ENCODE data around the gene FCRL3. TPM values are rescaled to one million over a fixed set of nuclear protein-coding genes. Genes with fewer than 3 reads are reported as not detected.

Gene FCRL3
- total and polyA plus RNA-seq, 2 of the 13 experiments (the other 11 are each of a cell fraction or from before 2014, with no cell fraction given) = not detected

DNA sequence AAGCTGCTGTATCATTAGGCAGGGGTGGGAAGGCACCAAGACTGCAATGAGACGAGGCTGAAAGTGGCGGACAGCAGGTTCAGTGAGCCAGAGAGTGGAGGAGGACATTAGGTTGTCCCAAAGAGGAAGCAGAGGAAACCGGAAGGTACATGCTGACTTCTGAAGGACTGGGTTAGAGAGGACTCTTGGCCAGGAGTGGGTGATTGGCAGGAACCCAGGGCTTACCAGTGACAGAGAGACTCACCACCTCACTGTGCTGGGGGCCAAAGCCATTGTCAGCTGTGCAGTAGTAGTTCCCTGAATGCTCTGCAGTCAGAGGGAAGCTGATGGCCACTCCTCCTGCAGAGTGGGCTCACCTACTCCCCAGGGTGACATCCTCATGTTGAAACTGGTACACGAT lies 60.8 kb downstream of the FCRL3 start (continued):
- TF ChIP-seq ZNF318 (CRISPR knock-in tag; IDR thresholded peaks at IDR 0.05) (no peak), ZNF788 (CRISPR knock-in tag; IDR thresholded peaks at IDR 0.05; ENCODE audit: borderline replicate concordance) (no peak), HMGXB3 (CRISPR knock-in tag; IDR thresholded peaks at IDR 0.05; ENCODE audit: borderline replicate concordance) (no peak), SMAD1 (CRISPR knock-in tag; IDR thresholded peaks at IDR 0.05; ENCODE audit: borderline replicate concordance, low read depth) (no peak), ZNF501 (CRISPR knock-in tag; IDR thresholded peaks at IDR 0.05) (no peak), ZNF800 (CRISPR knock-in tag; IDR thresholded peaks at IDR 0.05) (no peak), GTF3A (CRISPR knock-in tag; conservative IDR thresholded peaks at IDR 0.05) (no peak), SALL1 (CRISPR knock-in tag; IDR thresholded peaks at IDR 0.05) (no peak)
- TF ChIP-seq, protein P1, sequence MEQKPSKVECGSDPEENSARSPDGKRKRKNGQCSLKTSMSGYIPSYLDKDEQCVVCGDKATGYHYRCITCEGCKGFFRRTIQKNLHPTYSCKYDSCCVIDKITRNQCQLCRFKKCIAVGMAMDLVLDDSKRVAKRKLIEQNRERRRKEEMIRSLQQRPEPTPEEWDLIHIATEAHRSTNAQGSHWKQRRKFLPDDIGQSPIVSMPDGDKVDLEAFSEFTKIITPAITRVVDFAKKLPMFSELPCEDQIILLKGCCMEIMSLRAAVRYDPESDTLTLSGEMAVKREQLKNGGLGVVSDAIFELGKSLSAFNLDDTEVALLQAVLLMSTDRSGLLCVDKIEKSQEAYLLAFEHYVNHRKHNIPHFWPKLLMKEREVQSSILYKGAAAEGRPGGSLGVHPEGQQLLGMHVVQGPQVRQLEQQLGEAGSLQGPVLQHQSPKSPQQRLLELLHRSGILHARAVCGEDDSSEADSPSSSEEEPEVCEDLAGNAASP (CRISPR knock-in tag; IDR thresholded peaks at IDR 0.05; ENCODE audit: borderline replicate concordance) = no peak

Measured in HepG2 (cell line).